GM20000 (cell line): ENCODE data around the gene EPHA1.

Experiments used
- DNase-seq: peaks from one replicate; pipeline ENCODE4 v3.0.0; 2012; ENCODE audit warnings: low spot score
- TF ChIP-seq, protein P1 (sequence below): IDR thresholded peaks from 2 replicates; pipeline ENCODE4 v1.5.1; 2012; ENCODE audit warnings: mild to moderate bottlenecking, control low read depth; ENCODE audit errors: extremely low read depth, missing control alignments

EPHA1 gene

DNA sequence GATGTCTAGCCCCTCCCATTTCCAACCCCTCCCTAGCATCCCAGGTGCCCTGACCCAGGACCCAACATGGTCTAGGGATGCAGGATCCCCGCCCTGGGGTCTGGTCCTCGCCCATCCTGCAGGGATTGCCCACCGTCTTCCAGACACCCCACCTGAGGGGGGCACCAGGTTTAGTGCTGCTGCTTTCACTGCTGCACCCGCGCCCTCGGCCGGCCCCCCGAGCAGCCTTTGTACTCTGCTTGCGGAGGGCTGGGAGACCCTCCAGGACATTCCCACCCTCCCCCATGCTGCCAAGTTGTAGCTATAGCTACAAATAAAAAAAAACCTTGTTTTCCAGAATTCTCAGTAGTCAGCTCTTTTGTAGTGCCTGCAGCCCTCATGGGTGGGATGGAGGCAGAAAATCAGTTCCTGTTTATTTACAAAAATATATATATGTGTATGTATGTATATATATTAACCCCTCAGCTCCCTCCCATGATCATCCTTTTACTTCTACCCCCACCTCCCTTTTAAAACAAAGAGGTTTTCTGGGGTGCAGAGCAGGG, 17.8 kb downstream of the EPHA1 start:
- TF ChIP-seq, protein P1, sequence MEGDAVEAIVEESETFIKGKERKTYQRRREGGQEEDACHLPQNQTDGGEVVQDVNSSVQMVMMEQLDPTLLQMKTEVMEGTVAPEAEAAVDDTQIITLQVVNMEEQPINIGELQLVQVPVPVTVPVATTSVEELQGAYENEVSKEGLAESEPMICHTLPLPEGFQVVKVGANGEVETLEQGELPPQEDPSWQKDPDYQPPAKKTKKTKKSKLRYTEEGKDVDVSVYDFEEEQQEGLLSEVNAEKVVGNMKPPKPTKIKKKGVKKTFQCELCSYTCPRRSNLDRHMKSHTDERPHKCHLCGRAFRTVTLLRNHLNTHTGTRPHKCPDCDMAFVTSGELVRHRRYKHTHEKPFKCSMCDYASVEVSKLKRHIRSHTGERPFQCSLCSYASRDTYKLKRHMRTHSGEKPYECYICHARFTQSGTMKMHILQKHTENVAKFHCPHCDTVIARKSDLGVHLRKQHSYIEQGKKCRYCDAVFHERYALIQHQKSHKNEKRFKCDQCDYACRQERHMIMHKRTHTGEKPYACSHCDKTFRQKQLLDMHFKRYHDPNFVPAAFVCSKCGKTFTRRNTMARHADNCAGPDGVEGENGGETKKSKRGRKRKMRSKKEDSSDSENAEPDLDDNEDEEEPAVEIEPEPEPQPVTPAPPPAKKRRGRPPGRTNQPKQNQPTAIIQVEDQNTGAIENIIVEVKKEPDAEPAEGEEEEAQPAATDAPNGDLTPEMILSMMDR, result no peak
- no peak for DNase-seq

DNA sequence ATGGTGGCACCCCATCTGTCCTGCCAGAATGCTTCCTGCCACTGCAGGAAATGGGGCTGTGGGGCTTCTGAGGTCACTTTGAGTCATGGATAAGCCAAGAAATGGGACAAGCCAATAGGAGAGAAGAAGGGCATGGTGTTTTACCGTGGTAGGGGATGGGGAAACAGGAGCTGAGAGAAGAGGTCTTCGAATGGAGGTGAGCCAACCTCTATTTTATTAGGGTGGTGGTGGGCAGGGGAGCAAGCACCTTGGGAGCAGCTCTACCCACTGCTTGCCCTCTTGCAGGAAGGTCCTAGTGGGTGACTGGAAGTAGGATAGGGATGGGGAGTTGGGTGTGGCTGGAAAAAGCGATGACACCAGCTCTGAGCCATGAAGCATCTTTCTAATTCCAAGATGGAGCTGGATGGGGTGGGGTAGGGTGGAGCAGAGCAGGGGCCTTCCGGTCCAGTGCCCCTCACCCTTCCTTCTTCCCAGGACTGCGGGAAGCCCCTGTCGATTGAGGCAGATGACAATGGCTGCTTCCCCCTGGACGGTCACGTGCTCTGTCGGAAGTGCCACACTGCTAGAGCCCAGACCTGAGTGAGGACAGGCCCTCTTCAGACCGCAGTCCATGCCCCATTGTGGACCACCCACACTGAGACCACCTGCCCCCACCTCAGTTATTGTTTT, 18.4 kb downstream of the EPHA1 start:
- TF ChIP-seq, protein P1, result no peak
- DNase-seq, result no peak

DNA sequence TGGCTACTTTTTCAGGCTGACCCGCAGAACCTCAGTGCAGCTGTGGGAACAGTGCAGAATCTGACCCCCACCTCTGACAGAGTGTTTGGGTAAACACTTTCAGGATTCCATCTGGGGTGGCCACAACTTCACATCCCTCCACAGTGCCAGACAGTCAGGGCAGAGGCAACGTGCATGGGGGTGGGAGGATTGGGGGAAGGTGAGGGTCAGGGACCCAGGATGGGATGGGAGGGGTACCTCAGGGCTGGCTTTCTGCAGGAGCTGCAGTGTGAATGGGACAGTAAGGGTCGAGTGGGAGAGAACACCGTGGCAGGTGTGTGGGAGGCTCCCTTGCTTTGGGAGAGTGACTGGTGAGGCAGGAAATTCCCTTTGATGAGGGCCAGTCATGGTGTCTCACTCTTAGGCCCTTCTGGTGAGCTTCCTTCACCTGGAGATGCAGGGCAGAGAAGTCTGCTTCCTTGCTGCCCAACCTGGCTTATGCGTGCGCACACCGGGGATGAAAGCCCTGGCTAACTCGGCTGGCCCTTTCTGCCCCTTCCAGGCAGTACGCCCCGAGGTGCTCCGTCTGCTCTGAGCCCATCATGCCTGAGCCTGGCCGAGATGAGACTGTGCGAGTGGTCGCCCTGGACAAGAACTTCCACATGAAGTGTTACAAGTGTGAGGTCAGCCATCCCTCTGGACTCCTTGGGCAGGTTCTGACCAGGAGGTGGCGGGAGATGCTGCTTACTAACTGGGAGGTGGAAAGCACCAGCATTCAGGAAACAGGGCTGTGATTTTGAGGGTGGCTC, 19.1 kb downstream of the EPHA1 start:
- TF ChIP-seq, protein P1, result no peak
- no peak for DNase-seq

DNA sequence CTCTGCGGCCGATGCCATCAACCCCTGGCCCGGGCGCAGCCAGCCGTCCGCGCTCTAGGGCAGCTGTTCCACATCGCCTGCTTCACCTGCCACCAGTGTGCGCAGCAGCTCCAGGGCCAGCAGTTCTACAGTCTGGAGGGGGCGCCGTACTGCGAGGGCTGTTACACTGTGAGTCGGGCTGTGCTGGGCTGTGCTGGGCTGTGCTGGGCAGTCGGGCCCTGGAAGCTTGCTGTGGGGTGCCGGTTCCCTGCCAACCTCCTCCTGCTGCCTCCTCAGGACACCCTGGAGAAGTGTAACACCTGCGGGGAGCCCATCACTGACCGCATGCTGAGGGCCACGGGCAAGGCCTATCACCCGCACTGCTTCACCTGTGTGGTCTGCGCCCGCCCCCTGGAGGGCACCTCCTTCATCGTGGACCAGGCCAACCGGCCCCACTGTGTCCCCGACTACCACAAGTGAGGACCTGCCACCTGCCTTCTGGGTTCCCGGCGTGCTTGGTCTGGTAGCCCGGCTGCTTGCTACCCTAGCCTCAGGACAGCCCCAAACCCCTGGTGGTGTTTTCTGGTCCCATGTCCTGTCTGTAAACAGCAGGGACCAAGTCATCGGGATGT, 20.1 kb downstream of the EPHA1 start:
- TF ChIP-seq, protein P1, result no peak
- DNase-seq, result no peak

DNA sequence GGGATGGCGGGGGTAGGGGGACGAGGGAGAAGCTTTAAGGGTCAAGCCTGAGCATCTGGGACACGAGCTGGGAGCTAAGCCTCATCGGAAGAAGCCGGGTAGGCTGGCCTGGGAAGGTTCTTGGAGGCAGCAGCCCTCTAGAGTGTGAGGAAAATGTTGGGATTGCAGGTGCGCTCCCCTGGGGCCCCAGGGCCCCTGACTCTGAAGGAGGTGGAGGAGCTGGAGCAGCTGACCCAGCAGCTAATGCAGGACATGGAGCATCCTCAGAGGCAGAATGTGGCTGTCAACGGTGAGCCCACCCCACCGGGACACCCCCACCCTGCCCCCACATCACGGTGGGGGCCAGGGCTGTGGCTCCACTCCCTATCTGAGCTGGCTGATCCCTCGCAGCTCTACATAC, 20.6 kb downstream of the EPHA1 start:
- TF ChIP-seq, protein P1, result no peak
- no peak for DNase-seq

DNA sequence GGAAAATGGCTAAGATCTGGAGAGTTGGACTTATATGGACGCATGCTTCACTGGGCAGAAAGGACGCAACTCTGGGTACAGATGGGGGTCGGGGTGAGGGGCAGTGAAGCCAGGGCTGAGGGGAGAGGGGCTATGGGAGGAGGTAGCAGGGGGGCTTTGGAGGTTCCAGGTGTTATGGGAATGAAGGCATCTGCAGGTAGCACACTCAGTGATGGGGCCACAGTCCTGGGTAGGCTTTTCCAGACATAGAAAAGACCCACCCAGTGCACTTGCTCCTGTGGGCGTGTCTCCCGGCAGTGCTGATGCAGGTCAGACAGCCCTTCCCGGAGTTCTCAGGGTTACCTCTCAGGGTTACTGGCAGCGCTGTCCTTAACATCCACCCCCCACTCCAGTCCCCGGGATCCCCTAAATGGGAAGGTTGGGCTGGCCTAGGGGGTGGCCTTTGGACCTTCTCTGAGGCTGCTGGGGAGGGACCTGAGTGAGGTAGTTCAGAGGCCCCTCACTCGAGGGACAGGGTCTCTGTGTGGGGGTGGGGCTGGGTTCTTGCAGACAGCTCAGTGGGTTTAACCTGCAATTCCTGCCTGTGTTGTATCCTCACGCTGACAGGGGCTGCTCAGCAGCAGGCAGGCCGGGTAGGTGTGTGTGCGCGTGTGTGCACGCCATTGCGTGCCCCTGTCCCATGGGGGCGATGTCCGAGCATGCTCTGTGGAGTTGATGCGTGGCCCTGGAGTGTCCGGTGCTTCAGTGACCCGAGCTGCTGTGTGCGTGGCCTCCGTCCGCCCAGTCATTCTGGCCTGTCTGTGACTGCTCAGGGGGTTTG, 21.3 kb downstream of the EPHA1 start:
- DNase-seq, result no peak
- TF ChIP-seq, protein P1, result no peak
